ENCODE measurements around the gene S100PBP. TPM values are rescaled to one million over a fixed set of nuclear protein-coding genes. Genes with fewer than 3 reads are reported as not detected.

S100PBP gene
- total and polyA plus RNA-seq, 2 of the 4 experiments (the other 2 are of a cell fraction): 13.9 to 20.3 TPM

- no peak overlapping the region for H2AFZ ChIP-seq (replicated peaks; ENCODE audit: low read length, poor library complexity)
- peaks cover 2% of the 10 kb centered on the region; the same call in 1 of the 2 replicates for H3K4me1 ChIP-seq (ENCODE audit: control insufficient read depth, insufficient read depth, low read length)
- no peak overlapping the region for H3K9ac ChIP-seq (ENCODE audit: low read depth, low read length)
- H3K18ac ChIP-seq (ENCODE audit: low read depth, low read length): no peak overlapping the region
- H3K23ac ChIP-seq (ENCODE audit: low read depth, low read length): no peak overlapping the region
- H2BK120ac ChIP-seq (ENCODE audit: low read depth, low read length): no peak overlapping the region
- 92% methylated on average over 6 of the region's 9 CpGs; no CpG with 5 or more reads in 1 of the 2 experiments for WGBS, 2 experiments (ENCODE audit: extremely low coverage in 2 of 2, insufficient read length in 1 of 2)
- H3K14ac ChIP-seq (replicated peaks; ENCODE audit: low read depth, low read length): no peak overlapping the region
- no peaks in the 10 kb centered on the region for H4K20me1 ChIP-seq (ENCODE audit: insufficient read depth, low read length)
- H3K9me3 ChIP-seq (ENCODE audit: control insufficient read depth, insufficient read depth, low read length): no peaks in the 10 kb centered on the region
- H4K91ac ChIP-seq (ENCODE audit: insufficient read depth, low read depth, low read length): no peak overlapping the region
- H3K9me1 ChIP-seq (ENCODE audit: insufficient read depth, low read length): peaks cover 6% of the 10 kb centered on the region; the same call in 1 of the 2 replicates
- no peak for ATAC-seq (ENCODE audit: low read depth)
- no peak for DNase-seq
- H4K5ac ChIP-seq (ENCODE audit: low read depth, low read length): no peak overlapping the region
- H2BK5ac ChIP-seq (ENCODE audit: low read depth, low read length, poor library complexity, severe bottlenecking): no peak overlapping the region
- no TSS peak for BruUV-seq (replicated peaks)
- dilution Hi-C loops (cut with HindIII; ENCODE audit: low sequenced_read_pairs, unreplicated experiment) (no loop called here), in situ Hi-C loops (cut with MboI; ENCODE audit: low sequenced_read_pairs) (no loop called here), intact Hi-C loops (cut with micrococcal nuclease) (no loop called here)
- TF ChIP-seq SMC3 (IDR thresholded peaks at IDR 0.05; ENCODE audit: low read depth, low read length) (no peak), POLR2A (IDR thresholded peaks at IDR 0.05; ENCODE audit: low read depth, low read length) (no peak), RFX5 (IDR thresholded peaks at IDR 0.05; ENCODE audit: low read depth, low read length) (no peak), RCOR1 (IDR thresholded peaks at IDR 0.05; ENCODE audit: insufficient replicate concordance, low read length) (no peak), MAFK (IDR thresholded peaks at IDR 0.05; ENCODE audit: low read depth, low read length) (no peak), CEBPB (IDR thresholded peaks at IDR 0.05; ENCODE audit: low read depth, low read length) (no peak), CHD1 (IDR thresholded peaks at IDR 0.05; ENCODE audit: low read depth, low read length) (no peak), NFE2L2 (IDR thresholded peaks at IDR 0.05; ENCODE audit: low read depth, low read length) (no peak), BHLHE40 (IDR thresholded peaks at IDR 0.05; ENCODE audit: low read depth, low read length) (no peak)
- TF ChIP-seq, protein P1, sequence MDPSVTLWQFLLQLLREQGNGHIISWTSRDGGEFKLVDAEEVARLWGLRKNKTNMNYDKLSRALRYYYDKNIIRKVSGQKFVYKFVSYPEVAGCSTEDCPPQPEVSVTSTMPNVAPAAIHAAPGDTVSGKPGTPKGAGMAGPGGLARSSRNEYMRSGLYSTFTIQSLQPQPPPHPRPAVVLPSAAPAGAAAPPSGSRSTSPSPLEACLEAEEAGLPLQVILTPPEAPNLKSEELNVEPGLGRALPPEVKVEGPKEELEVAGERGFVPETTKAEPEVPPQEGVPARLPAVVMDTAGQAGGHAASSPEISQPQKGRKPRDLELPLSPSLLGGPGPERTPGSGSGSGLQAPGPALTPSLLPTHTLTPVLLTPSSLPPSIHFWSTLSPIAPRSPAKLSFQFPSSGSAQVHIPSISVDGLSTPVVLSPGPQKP (IDR thresholded peaks at IDR 0.05; ENCODE audit: borderline replicate concordance, low read depth, low read length): no peak
- TF ChIP-seq, protein P2, sequence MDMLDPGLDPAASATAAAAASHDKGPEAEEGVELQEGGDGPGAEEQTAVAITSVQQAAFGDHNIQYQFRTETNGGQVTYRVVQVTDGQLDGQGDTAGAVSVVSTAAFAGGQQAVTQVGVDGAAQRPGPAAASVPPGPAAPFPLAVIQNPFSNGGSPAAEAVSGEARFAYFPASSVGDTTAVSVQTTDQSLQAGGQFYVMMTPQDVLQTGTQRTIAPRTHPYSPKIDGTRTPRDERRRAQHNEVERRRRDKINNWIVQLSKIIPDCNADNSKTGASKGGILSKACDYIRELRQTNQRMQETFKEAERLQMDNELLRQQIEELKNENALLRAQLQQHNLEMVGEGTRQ (IDR thresholded peaks at IDR 0.05; ENCODE audit: low read depth, low read length): no peak
- H3K4ac ChIP-seq (ENCODE audit: low read depth, low read length): no peak overlapping the region
- peaks cover 0 to 9% of the 10 kb centered on the region in 2 experiments; a peak in 1 of 4 replicates for H3K79me1 ChIP-seq (ENCODE audit: low read depth in 1 of 2, low read length in 2 of 2)
- H3K36me3 ChIP-seq (ENCODE audit: control insufficient read depth, insufficient read depth, low read length): peaks cover 1% of the 10 kb centered on the region; the same call in 1 of the 2 replicates
- no peak overlapping the region for H2BK15ac ChIP-seq (ENCODE audit: low read depth, low read length)
- no peak overlapping the region for H3K56ac ChIP-seq (ENCODE audit: extremely low read depth, insufficient read depth, low read length)
- H4K8ac ChIP-seq (ENCODE audit: low read depth in 2 of 2, low read length in 2 of 2): no peak overlapping the region
- no peak overlapping the region for H2AK9ac ChIP-seq (replicated peaks; ENCODE audit: low read depth, low read length, poor library complexity)
- peaks cover 5% of the 10 kb centered on the region for H3K27me3 ChIP-seq (ENCODE audit: control insufficient read depth, insufficient read depth, low read length)
- no peak overlapping the region for H3K27ac ChIP-seq (ENCODE audit: insufficient read depth, low read length)
- ChIA-PET CTCF (no interaction called here), POLR2A (ENCODE audit: unreplicated experiment) (no interaction called here)
- H2BK20ac ChIP-seq (ENCODE audit: low read depth, low read length): no peak overlapping the region
- no peak overlapping the region for H3K4me2 ChIP-seq (ENCODE audit: low read depth, low read length)
- H2AK5ac ChIP-seq (ENCODE audit: low read depth, low read length): no peak overlapping the region
- no peak overlapping the region for H3K4me3 ChIP-seq (ENCODE audit: insufficient read depth, low read depth, low read length)
Measured at GRCh38 chr1:32898056-32898455, 80.6 kb downstream of the S100PBP start.
